ENCODE measurements around the gene SLC1A3.
A peak's percentile ranks its signal among the peaks of the same experiment; 100 is the strongest.

SLC1A3 gene

DNA sequence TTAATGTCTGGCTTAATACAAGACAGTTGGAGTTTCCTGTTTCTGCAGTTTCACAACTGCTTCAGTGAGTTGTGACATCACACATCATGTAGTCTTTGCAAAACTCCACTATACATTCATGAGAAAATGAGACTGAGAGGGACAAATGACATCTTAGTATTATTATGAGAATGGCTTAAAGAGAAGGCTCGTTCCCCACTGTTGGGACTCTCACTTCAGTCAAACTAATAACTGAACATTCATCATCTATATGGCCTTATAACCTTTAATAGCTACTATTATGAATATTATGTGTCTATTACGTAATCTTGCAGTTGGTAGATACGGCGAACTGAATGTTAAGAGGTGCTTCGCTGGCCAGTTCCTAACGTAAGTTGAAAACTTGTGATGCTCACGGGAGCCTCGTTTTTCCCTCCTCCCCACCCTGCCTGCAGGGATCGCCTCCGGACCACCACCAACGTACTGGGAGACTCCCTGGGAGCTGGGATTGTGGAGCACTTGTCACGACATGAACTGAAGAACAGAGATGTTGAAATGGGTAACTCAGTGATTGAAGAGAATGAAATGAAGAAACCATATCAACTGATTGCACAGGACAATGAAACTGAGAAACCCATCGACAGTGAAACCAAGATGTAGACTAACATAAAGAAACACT, 79.4 kb downstream of the SLC1A3 start:
- Histone ChIP-seq H3K27me3 (ENCODE audit: insufficient read depth, low read length, poor library complexity, severe bottlenecking) (no peaks in the 10 kb centered on the region), H3K9ac (ENCODE audit: low read depth, low read length, poor library complexity, severe bottlenecking) (no peak overlapping the region), H3K9me3 (ENCODE audit: insufficient read depth, low read depth, low read length) (no peaks in the 10 kb centered on the region), H3K4me1 (ENCODE audit: insufficient read depth, low read length, poor library complexity, severe bottlenecking) (peaks cover 4% of the 10 kb centered on the region), H2AFZ (ENCODE audit: low read length) (no peak overlapping the region), H4K20me1 (ENCODE audit: insufficient read depth, low read length, poor library complexity, severe bottlenecking) (no peaks in the 10 kb centered on the region), H3K79me2 (ENCODE audit: insufficient read depth, low read length) (no peaks in the 10 kb centered on the region), H3K4me2 (ENCODE audit: low read depth, low read length, poor library complexity, severe bottlenecking) (no peak overlapping the region), H3K4me3 (ENCODE audit: low read length, poor library complexity, severe bottlenecking) (no peak overlapping the region), H3F3A (ENCODE audit: low read depth) (no peaks in the 10 kb centered on the region), H3K9me2 (replicated peaks; ENCODE audit: low read depth, low read length) (no peaks in the 10 kb centered on the region), H3K36me3 (ENCODE audit: insufficient read depth, low read length) (no peaks in the 10 kb centered on the region)
- TF ChIP-seq, protein P1, sequence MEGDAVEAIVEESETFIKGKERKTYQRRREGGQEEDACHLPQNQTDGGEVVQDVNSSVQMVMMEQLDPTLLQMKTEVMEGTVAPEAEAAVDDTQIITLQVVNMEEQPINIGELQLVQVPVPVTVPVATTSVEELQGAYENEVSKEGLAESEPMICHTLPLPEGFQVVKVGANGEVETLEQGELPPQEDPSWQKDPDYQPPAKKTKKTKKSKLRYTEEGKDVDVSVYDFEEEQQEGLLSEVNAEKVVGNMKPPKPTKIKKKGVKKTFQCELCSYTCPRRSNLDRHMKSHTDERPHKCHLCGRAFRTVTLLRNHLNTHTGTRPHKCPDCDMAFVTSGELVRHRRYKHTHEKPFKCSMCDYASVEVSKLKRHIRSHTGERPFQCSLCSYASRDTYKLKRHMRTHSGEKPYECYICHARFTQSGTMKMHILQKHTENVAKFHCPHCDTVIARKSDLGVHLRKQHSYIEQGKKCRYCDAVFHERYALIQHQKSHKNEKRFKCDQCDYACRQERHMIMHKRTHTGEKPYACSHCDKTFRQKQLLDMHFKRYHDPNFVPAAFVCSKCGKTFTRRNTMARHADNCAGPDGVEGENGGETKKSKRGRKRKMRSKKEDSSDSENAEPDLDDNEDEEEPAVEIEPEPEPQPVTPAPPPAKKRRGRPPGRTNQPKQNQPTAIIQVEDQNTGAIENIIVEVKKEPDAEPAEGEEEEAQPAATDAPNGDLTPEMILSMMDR (conservative IDR thresholded peaks at IDR 0.05; ENCODE audit: low read length) = no peak
- no peak for TF ChIP-seq EZH2phosphoT487 (IDR thresholded peaks at IDR 0.05; ENCODE audit: borderline replicate concordance)

DNA sequence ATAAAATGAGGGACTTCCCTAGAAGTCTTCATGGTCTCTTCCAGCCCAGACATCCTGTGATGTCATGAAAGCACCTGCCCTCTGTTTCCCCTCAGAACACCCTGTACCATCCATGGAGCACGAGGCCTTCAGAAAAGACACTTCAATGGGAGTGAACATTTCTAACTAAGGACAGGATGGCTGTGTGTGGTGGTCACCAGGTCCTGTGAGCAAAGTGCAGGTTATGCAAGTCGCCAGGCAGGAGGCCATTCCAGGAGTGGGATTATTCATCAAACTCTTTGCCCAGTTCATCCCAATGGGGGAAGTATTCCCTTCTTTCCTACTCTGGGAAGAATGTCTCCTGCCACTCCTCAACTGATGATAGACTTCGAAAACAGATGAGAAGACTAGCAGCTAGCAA, 80.5 kb downstream of the SLC1A3 start:
- no peak overlapping the region for H3K4me3 ChIP-seq (ENCODE audit: low read length, poor library complexity, severe bottlenecking)
- H4K20me1 ChIP-seq (ENCODE audit: insufficient read depth, low read length, poor library complexity, severe bottlenecking) = no peaks in the 10 kb centered on the region
- no peaks in the 10 kb centered on the region for H3F3A ChIP-seq (ENCODE audit: low read depth)
- no peak overlapping the region for H2AFZ ChIP-seq (ENCODE audit: low read length)
- H3K4me1 ChIP-seq (ENCODE audit: insufficient read depth, low read length, poor library complexity, severe bottlenecking) = peaks cover 6% of the 10 kb centered on the region
- no peaks in the 10 kb centered on the region for H3K27me3 ChIP-seq (ENCODE audit: insufficient read depth, low read length, poor library complexity, severe bottlenecking)
- no peak overlapping the region for H3K9ac ChIP-seq (ENCODE audit: low read depth, low read length, poor library complexity, severe bottlenecking)
- H3K79me2 ChIP-seq (ENCODE audit: insufficient read depth, low read length) = no peaks in the 10 kb centered on the region
- H3K9me3 ChIP-seq (ENCODE audit: insufficient read depth, low read depth, low read length) = no peaks in the 10 kb centered on the region
- H3K4me2 ChIP-seq (ENCODE audit: low read depth, low read length, poor library complexity, severe bottlenecking) = no peak overlapping the region
- H3K9me2 ChIP-seq (replicated peaks; ENCODE audit: low read depth, low read length) = no peaks in the 10 kb centered on the region
- H3K36me3 ChIP-seq (ENCODE audit: insufficient read depth, low read length) = no peaks in the 10 kb centered on the region
- TF ChIP-seq, protein P1 (conservative IDR thresholded peaks at IDR 0.05; ENCODE audit: low read length) = no peak
- TF ChIP-seq EZH2phosphoT487 (IDR thresholded peaks at IDR 0.05; ENCODE audit: borderline replicate concordance) = no peak

DNA sequence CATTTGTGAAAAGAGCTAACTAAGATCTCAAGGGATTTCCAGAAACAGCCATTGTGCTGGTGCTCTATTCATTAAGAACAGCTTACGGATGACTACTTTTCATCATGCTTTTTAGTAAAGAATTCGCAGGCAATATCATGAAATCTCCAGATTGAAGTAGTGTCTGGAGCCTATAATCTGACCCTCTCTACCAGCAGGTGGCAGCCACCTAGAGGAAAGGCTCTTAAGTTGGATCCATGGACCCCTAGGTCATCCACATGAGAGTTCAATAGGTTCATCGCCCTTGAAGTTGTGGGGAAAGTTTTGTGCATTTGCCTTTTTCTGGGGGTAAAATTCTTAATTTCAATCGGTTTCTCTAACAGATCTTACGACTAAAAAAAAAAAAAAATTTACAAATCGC, 82.3 kb downstream of the SLC1A3 start:
- H3K9ac ChIP-seq (ENCODE audit: low read depth, low read length, poor library complexity, severe bottlenecking) = no peak overlapping the region
- H3F3A ChIP-seq (ENCODE audit: low read depth) = no peaks in the 10 kb centered on the region
- H3K4me3 ChIP-seq (ENCODE audit: low read length, poor library complexity, severe bottlenecking) = no peak overlapping the region
- no peaks in the 10 kb centered on the region for H3K9me3 ChIP-seq (ENCODE audit: insufficient read depth, low read depth, low read length)
- H3K4me1 ChIP-seq (ENCODE audit: insufficient read depth, low read length, poor library complexity, severe bottlenecking) = peaks cover 6% of the 10 kb centered on the region
- TF ChIP-seq, protein P1 (conservative IDR thresholded peaks at IDR 0.05; ENCODE audit: low read length) = peak; percentile 72
- TF ChIP-seq EZH2phosphoT487 (IDR thresholded peaks at IDR 0.05; ENCODE audit: borderline replicate concordance) = no peak
- no peak overlapping the region for H3K4me2 ChIP-seq (ENCODE audit: low read depth, low read length, poor library complexity, severe bottlenecking)
- no peaks in the 10 kb centered on the region for H4K20me1 ChIP-seq (ENCODE audit: insufficient read depth, low read length, poor library complexity, severe bottlenecking)
- H3K36me3 ChIP-seq (ENCODE audit: insufficient read depth, low read length) = no peaks in the 10 kb centered on the region
- no peaks in the 10 kb centered on the region for H3K27me3 ChIP-seq (ENCODE audit: insufficient read depth, low read length, poor library complexity, severe bottlenecking)
- H3K79me2 ChIP-seq (ENCODE audit: insufficient read depth, low read length) = no peaks in the 10 kb centered on the region
- H2AFZ ChIP-seq (ENCODE audit: low read length) = no peak overlapping the region
- H3K9me2 ChIP-seq (replicated peaks; ENCODE audit: low read depth, low read length) = no peaks in the 10 kb centered on the region
